Activated T-cell treated with anti-CD3 and anti-CD28 coated beads, Interleukin-2, amount 50 U/mL, for 24 hours (primary cell): ENCODE measurements around the gene PDZRN3.

Source experiments
- DNase-seq: peaks from one replicate; pipeline ENCODE4 v3.0.0-alpha.2; 2020
- H3K27ac Mint-ChIP-seq: 2 replicates; pipeline ENCODE4 v1.8.0; 2020; ENCODE audit warnings: mild to moderate bottlenecking, mixed read lengths
- H3K27me3 Mint-ChIP-seq: 2 replicates; pipeline ENCODE4 v1.8.0; 2020; ENCODE audit warnings: mixed read lengths
- H3K36me3 Mint-ChIP-seq: 2 replicates; pipeline ENCODE4 v1.8.0; 2020; ENCODE audit warnings: low read depth, mixed read lengths
- H3K4me1 Mint-ChIP-seq: 2 replicates; pipeline ENCODE4 v1.8.0; 2020; ENCODE audit warnings: low read depth, mixed read lengths
- H3K4me3 Mint-ChIP-seq: 2 replicates; pipeline ENCODE4 v1.8.0; 2020; ENCODE audit warnings: mild to moderate bottlenecking, moderate library complexity, mixed read lengths
- H3K9me3 Mint-ChIP-seq: 2 replicates; pipeline ENCODE4 v1.8.0; 2020; ENCODE audit warnings: mixed read lengths

PDZRN3 gene

GRCh38 chr3:73426606-73427005 is 198.1 kb downstream of the PDZRN3 start:
- no peaks in the 10 kb centered on the region for H3K4me1 Mint-ChIP-seq
- no peaks in the 10 kb centered on the region for H3K36me3 Mint-ChIP-seq
- no peak overlapping the region for H3K4me3 Mint-ChIP-seq
- no peak for DNase-seq
- no peak overlapping the region for H3K27ac Mint-ChIP-seq
- peaks cover 3% of the 10 kb centered on the region for H3K27me3 Mint-ChIP-seq
- no peaks in the 10 kb centered on the region for H3K9me3 Mint-ChIP-seq

- Mint-ChIP-seq H3K4me3 (no peak overlapping the region), H3K27ac (no peak overlapping the region), H3K9me3 (no peaks in the 10 kb centered on the region), H3K4me1 (no peaks in the 10 kb centered on the region), H3K27me3 (peaks cover 3% of the 10 kb centered on the region), H3K36me3 (no peaks in the 10 kb centered on the region)
- no peak for DNase-seq
Observed at GRCh38 chr3:73423116-73423515, 201.6 kb downstream of the PDZRN3 start.

- H3K36me3 Mint-ChIP-seq, result no peaks in the 10 kb centered on the region
- no peaks in the 10 kb centered on the region for H3K9me3 Mint-ChIP-seq
- no peak overlapping the region for H3K4me3 Mint-ChIP-seq
- peaks cover 3% of the 10 kb centered on the region for H3K27me3 Mint-ChIP-seq
- no peak for DNase-seq
- H3K27ac Mint-ChIP-seq, result no peak overlapping the region
- H3K4me1 Mint-ChIP-seq, result no peaks in the 10 kb centered on the region
Observed at GRCh38 chr3:73422571-73422970, 202.2 kb downstream of the PDZRN3 start.

GRCh38 chr3:73419942-73420341 is 204.8 kb downstream of the PDZRN3 start:
- peaks cover 2% of the 10 kb centered on the region for H3K27me3 Mint-ChIP-seq
- no peaks in the 10 kb centered on the region for H3K9me3 Mint-ChIP-seq
- H3K27ac Mint-ChIP-seq, result no peak overlapping the region
- H3K36me3 Mint-ChIP-seq, result no peaks in the 10 kb centered on the region
- no peaks in the 10 kb centered on the region for H3K4me1 Mint-ChIP-seq
- DNase-seq, result no peak
- H3K4me3 Mint-ChIP-seq, result no peak overlapping the region

- H3K4me3 Mint-ChIP-seq, result no peak overlapping the region
- H3K9me3 Mint-ChIP-seq, result no peaks in the 10 kb centered on the region
- DNase-seq, result no peak
- H3K27ac Mint-ChIP-seq, result no peak overlapping the region
- H3K27me3 Mint-ChIP-seq, result peaks cover 2% of the 10 kb centered on the region
- H3K36me3 Mint-ChIP-seq, result no peaks in the 10 kb centered on the region
- no peaks in the 10 kb centered on the region for H3K4me1 Mint-ChIP-seq
Observed at GRCh38 chr3:73419179-73419803, 205.4 kb downstream of the PDZRN3 start.

GRCh38 chr3:73418681-73419080 is 206.1 kb downstream of the PDZRN3 start:
- Mint-ChIP-seq H3K4me1 (no peaks in the 10 kb centered on the region), H3K4me3 (no peak overlapping the region), H3K27ac (no peak overlapping the region), H3K9me3 (no peaks in the 10 kb centered on the region), H3K27me3 (peaks cover 2% of the 10 kb centered on the region), H3K36me3 (no peaks in the 10 kb centered on the region)
- no peak for DNase-seq

DNA sequence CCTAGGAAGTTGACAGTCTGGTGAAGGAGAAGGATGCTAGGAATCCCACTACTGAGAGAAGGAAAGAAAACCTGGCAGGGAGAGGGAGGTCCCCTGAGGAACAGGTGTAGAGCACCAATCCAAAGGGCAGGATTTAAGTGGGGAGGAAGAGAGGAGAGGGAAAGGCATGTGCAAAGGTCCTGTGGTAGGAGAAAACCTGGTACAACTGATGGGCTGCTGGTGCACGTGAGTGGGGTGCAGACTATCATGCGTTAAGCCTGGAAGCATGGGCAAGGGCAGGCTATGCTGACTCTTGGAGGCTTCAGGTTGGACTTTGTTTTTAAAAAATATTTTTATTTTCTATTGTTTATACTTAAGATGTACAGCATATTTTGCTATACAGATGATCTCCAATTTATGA is 209.6 kb downstream of the PDZRN3 start:
- Mint-ChIP-seq H3K9me3 (no peaks in the 10 kb centered on the region), H3K4me1 (no peaks in the 10 kb centered on the region), H3K36me3 (no peaks in the 10 kb centered on the region), H3K4me3 (no peak overlapping the region), H3K27me3 (peaks cover 2% of the 10 kb centered on the region), H3K27ac (no peak overlapping the region)
- DNase-seq, result no peak

DNA sequence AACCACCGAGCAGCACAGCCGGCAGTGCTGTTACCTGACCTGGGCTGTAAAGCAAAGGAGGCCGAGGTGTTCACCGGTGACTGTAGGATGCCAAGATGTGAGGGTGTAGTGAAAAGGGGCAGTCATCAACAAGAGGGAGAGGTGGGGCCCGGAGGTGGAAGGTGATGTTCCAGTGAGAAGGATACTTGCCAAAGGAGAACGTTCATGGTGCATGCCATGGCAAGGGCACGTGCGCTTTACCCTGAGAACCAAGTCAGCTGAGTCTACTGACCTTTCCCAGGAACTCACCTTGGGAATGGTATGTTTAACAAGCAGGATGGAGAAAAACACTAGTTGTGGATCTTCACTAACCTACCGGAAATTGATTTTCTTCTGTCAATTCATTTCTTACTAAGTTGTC is 211.1 kb downstream of the PDZRN3 start:
- no peaks in the 10 kb centered on the region for H3K36me3 Mint-ChIP-seq
- no peak overlapping the region for H3K4me3 Mint-ChIP-seq
- H3K27me3 Mint-ChIP-seq, result peaks cover 6% of the 10 kb centered on the region
- H3K9me3 Mint-ChIP-seq, result no peaks in the 10 kb centered on the region
- H3K27ac Mint-ChIP-seq, result no peak overlapping the region
- no peaks in the 10 kb centered on the region for H3K4me1 Mint-ChIP-seq
- DNase-seq, result no peak

DNA sequence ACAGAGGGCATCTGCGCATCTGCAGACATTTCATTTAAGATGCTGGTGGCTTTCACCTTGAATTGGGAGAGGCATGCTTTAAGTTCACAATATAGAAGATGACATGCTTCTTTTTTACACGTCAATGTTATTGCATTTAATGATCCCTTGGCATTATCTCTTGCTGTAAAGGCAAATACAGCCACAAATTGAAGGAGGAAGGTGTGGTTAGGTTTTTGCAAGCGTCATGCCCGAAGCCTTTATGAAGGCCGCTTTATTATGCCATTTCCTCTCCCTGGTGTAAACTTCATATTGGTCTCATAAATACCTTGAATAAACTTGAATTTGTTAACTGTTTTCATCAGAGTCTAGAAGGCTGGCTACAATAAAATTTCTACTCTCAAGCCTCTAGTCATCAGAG is 212.7 kb downstream of the PDZRN3 start:
- Mint-ChIP-seq H3K4me1 (no peaks in the 10 kb centered on the region), H3K4me3 (no peak overlapping the region), H3K27me3 (peaks cover 6% of the 10 kb centered on the region), H3K27ac (no peak overlapping the region), H3K9me3 (no peaks in the 10 kb centered on the region), H3K36me3 (no peaks in the 10 kb centered on the region)
- DNase-seq, result no peak

DNA sequence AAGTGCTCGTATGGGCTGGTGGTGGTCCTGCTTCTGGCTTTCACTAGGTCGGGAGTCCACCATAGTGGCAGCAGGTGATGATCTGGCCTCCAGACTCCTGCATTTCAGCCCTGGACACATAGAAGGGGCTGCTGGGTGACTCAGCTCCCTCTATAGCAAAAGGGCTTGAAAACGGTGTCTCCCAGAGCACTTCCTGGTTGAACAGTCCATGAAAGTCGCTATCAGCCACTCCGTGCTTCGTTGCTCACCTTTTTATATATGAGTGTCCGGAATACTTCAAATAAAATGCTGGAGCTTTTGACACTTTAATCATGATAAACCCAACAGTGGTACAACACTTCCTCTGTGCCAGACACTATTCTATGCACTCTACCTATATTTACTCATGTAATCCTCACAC is 213.2 kb downstream of the PDZRN3 start:
- no peak for DNase-seq
- H3K36me3 Mint-ChIP-seq, result no peaks in the 10 kb centered on the region
- no peak overlapping the region for H3K4me3 Mint-ChIP-seq
- H3K4me1 Mint-ChIP-seq, result no peaks in the 10 kb centered on the region
- H3K27me3 Mint-ChIP-seq, result peaks cover 7% of the 10 kb centered on the region
- H3K9me3 Mint-ChIP-seq, result no peaks in the 10 kb centered on the region
- H3K27ac Mint-ChIP-seq, result no peak overlapping the region

DNA sequence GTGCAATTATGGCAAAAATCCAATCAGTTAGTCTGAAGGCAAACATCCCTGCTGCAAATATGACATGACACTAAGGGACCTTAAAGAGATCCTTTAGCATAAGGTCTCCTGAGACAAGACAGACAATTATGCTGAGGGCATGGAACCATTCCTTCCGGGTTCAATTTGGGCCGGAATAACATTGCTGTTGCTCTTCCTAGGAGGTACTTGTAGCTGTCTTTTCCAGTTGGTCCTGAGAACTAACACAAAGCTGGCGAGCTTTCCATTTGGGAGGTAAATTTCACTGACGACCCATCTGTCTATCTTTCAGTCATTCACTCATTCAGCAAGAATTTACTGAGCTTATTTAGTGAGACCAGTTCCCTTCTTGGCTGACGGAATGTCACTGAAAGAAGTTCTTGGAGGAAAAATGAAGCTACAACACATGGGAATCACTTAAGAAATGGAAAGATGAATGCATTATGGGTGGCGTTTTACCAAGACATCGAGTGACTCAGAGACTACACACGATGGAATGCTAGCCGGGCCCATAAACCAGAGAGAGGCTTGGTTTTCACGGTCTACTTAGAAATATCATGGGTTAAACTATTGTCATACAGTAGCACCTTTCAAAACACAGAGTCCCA is 215.5 kb downstream of the PDZRN3 start:
- Mint-ChIP-seq H3K4me1 (no peaks in the 10 kb centered on the region), H3K36me3 (no peaks in the 10 kb centered on the region), H3K27me3 (peaks cover 7% of the 10 kb centered on the region), H3K27ac (no peak overlapping the region), H3K9me3 (no peaks in the 10 kb centered on the region), H3K4me3 (no peak overlapping the region)
- no peak for DNase-seq

DNA sequence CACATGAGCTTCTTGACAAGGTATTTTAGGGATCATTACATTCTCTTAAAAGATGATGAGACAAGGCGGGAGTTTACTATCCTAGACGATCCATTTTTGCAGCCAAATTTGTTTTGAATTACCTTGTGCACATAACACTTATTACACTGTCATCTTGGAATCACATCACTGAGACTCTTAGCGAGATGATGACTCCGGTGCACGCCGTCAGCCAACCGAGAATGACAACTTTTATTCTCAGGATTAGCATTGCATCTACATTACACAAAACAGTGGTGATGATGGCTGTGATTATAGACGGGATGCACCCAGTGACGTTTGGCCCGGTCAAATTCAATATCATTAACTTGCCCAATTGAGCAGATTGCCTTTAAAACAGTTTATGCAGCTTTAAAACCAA is 216.1 kb downstream of the PDZRN3 start:
- H3K4me1 Mint-ChIP-seq, result no peaks in the 10 kb centered on the region
- no peak for DNase-seq
- H3K27ac Mint-ChIP-seq, result no peak overlapping the region
- no peak overlapping the region for H3K4me3 Mint-ChIP-seq
- no peaks in the 10 kb centered on the region for H3K36me3 Mint-ChIP-seq
- H3K9me3 Mint-ChIP-seq, result no peaks in the 10 kb centered on the region
- peaks cover 7% of the 10 kb centered on the region for H3K27me3 Mint-ChIP-seq

DNA sequence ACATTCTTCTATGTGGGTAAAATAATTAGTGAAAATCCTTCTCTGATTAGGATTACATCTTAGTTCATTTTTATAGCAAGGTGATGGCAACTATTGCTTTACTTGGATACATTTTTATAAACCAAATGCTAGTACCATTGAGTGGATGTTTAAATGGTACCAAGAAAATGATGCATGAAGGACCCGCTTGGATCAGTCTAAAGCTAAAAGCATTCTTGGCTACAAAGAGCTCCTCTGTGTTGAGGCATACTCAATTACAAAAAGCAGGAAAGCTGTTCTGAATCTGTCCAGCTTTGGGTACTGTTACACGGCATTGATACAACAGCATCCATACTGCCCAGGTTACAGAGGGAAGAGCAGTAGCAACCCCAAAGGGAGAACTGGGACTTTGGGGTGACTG is 217.2 kb downstream of the PDZRN3 start:
- Mint-ChIP-seq H3K4me1 (no peaks in the 10 kb centered on the region), H3K4me3 (no peak overlapping the region), H3K27ac (no peak overlapping the region), H3K27me3 (peaks cover 7% of the 10 kb centered on the region), H3K36me3 (no peaks in the 10 kb centered on the region), H3K9me3 (no peaks in the 10 kb centered on the region)
- no peak for DNase-seq

GRCh38 chr3:73405853-73406252 is 218.9 kb downstream of the PDZRN3 start:
- no peaks in the 10 kb centered on the region for H3K36me3 Mint-ChIP-seq
- no peak for DNase-seq
- no peaks in the 10 kb centered on the region for H3K4me1 Mint-ChIP-seq
- H3K27me3 Mint-ChIP-seq, result peaks cover 7% of the 10 kb centered on the region
- no peak overlapping the region for H3K27ac Mint-ChIP-seq
- H3K9me3 Mint-ChIP-seq, result no peaks in the 10 kb centered on the region
- H3K4me3 Mint-ChIP-seq, result no peak overlapping the region

GRCh38 chr3:73405000-73405399 is 219.7 kb downstream of the PDZRN3 start:
- Mint-ChIP-seq H3K27ac (no peak overlapping the region), H3K9me3 (no peaks in the 10 kb centered on the region), H3K4me1 (no peaks in the 10 kb centered on the region), H3K4me3 (no peak overlapping the region), H3K36me3 (no peaks in the 10 kb centered on the region), H3K27me3 (peaks cover 7% of the 10 kb centered on the region)
- DNase-seq, result no peak

DNA sequence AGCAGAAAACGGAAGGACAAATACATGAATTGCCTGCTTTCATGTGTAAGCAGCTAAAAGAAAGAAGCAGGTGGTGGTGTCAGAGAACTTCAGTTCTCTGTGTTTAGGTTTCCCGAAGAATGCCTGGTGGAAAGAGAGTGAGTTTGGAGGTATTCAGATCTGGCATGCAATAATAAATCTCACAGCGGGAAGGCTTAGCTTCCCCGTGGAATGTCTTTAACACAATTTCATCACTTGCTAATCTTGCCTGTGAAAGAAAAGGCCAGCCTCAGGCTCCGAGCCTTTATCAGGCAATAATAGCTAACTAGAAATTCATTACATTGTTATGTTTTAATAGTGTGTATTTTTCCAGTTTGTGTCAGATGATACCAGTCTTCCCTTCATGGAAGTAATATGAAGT is 220.3 kb downstream of the PDZRN3 start:
- Mint-ChIP-seq H3K4me3 (no peak overlapping the region), H3K27ac (no peak overlapping the region), H3K4me1 (no peaks in the 10 kb centered on the region), H3K9me3 (no peaks in the 10 kb centered on the region), H3K27me3 (peaks cover 6% of the 10 kb centered on the region), H3K36me3 (no peaks in the 10 kb centered on the region)
- no peak for DNase-seq
